T-cell (primary cell): ENCODE measurements around the gene C9orf50. TPM values are rescaled to one million over a fixed set of nuclear protein-coding genes. Genes with fewer than 3 reads are reported as not detected.
"Not testable (repeated sequence)": the region's sequence is repeated elsewhere in the genome, so short reads cannot be mapped to it uniquely, and the experiment has no call there.

Experiments used
- ATAC-seq, 4 experiments: fragments of 200-7000 bp in 3 of 4; fragments of 150-1000 bp in 1 of 4; cut with Tn5 transposase; replicated peaks in 1 of 4; 1 replicate in 3 of 4; 2 replicates in 1 of 4; pipeline ENCODE4 v1.10.0; 2021; ENCODE audit warnings: moderate library complexity in 3 of 4, mild to moderate bottlenecking in 2 of 4, moderate number of reproducible peaks in 1 of 4
- CTCF ChIA-PET, 2 donors: fragments of 300-600 bp; sonication (Branson Sonifier 250); formaldehyde crosslinking; loops; one replicate each; lab custom pipeline; 2022; ENCODE audit warnings: antibody characterized with exemption in 2 of 2; lab: Charles Lee
- POLR2A ChIA-PET, 2 donors: fragments of 300-600 bp; sonication (Branson Sonifier 250); formaldehyde crosslinking; loops; one replicate each; lab custom pipeline; 2022; ENCODE audit warnings: antibody characterized with exemption in 2 of 2; lab: Charles Lee
- DNase-seq, 35 experiments: peaks; one replicate each; pipeline versions ENCODE4 v3.0.0 to v3.0.0-alpha.2; 2013 to 2023
- H3K27ac ChIP-seq: one replicate; pipeline ENCODE4 v1.5.1; 2013; ENCODE audit warnings: low read length
- H3K27me3 ChIP-seq, 2 experiments: replicated peaks in 1 of 2; 1 replicate in 1 of 2; 2 replicates in 1 of 2; pipeline versions ENCODE4 v1.6.1 to v1.7.0; 2013; ENCODE audit warnings: low read length in 1 of 2, mixed read lengths in 1 of 2; ENCODE audit not compliant: control insufficient read depth in 2 of 2, insufficient read depth in 2 of 2; ENCODE audit errors: extremely low read depth in 1 of 2
- H3K36me3 ChIP-seq, 2 donors: 1 replicate in 1 of 2; 2 replicates in 1 of 2; pipeline versions ENCODE4 v1.6.1 to v1.7.0; 2013; ENCODE audit warnings: low read length in 1 of 2; ENCODE audit not compliant: control insufficient read depth in 2 of 2, insufficient read depth in 1 of 2; ENCODE audit errors: extremely low read depth in 1 of 2
- H3K4me1 ChIP-seq, 2 experiments: 1 replicate in 1 of 2; 2 replicates in 1 of 2; pipeline versions ENCODE4 v1.6.1 to v1.7.0; 2013; ENCODE audit warnings: low read length in 2 of 2, mixed read lengths in 1 of 2; ENCODE audit not compliant: insufficient read depth in 2 of 2, control insufficient read depth in 1 of 2; ENCODE audit errors: extremely low read depth in 1 of 2
- H3K4me3 ChIP-seq, 2 donors: 1 replicate in 1 of 2; 2 replicates in 1 of 2; pipeline versions ENCODE4 v1.5.1 to v1.7.0; 2013; ENCODE audit warnings: mild to moderate bottlenecking in 2 of 2, low read length in 1 of 2, moderate library complexity in 1 of 2; ENCODE audit not compliant: control insufficient read depth in 1 of 2; ENCODE audit errors: extremely low read depth in 1 of 2
- H3K9me3 ChIP-seq: 2 replicates; pipeline ENCODE4 v1.7.0; 2013
- H3K27ac Mint-ChIP-seq, 2 donors: one replicate each; pipeline ENCODE4 v1.8.0; 2020 to 2021; ENCODE audit warnings: mild to moderate bottlenecking in 2 of 2, mixed read lengths in 2 of 2
- H3K27me3 Mint-ChIP-seq, 2 donors: one replicate each; pipeline ENCODE4 v1.8.0; 2021 to 2022; ENCODE audit warnings: mixed read lengths in 2 of 2
- H3K36me3 Mint-ChIP-seq: one replicate; pipeline ENCODE4 v1.8.0; 2021; ENCODE audit warnings: mixed read lengths
- H3K4me1 Mint-ChIP-seq, 3 donors: one replicate each; pipeline ENCODE4 v1.8.0; 2020 to 2022; ENCODE audit warnings: mixed read lengths in 3 of 3, mild to moderate bottlenecking in 1 of 3
- H3K4me3 Mint-ChIP-seq, 3 donors: one replicate each; pipeline ENCODE4 v1.8.0; 2020 to 2022; ENCODE audit warnings: mild to moderate bottlenecking in 3 of 3, mixed read lengths in 3 of 3, moderate library complexity in 3 of 3
- H3K9me3 Mint-ChIP-seq, 3 donors: one replicate each; pipeline ENCODE4 v1.8.0; 2020 to 2022; ENCODE audit warnings: mixed read lengths in 3 of 3
- WGBS: methylation state at CpG from one replicate; pipeline ENCODE4 v1.1.5; 2013; ENCODE audit warnings: missing lambda C conversion rate; ENCODE audit not compliant: insufficient coverage; 5-methylcytosine and 5-hydroxymethylcytosine counted together
- total RNA-seq, 35 experiments: library from RNA in 6 of 35; stranded (reverse) in 6 of 35; fragments of 120-200 nt in 1 of 35; gene quantifications; one replicate each; pipeline versions ENCODE4 v1.2.1 to v1.2.4 and lab custom pipeline; 2013 to 2026

The C9orf50 gene
- total RNA-seq, 5 donors from 2014 or later (not counting 1 experiment from before 2014, with no cell fraction given), result not detected

- ChIA-PET CTCF (interaction anchor here in 1 of 2 donors (0.5 to 1.9 kb wide), 5 partner anchors 14 to 1485 kb away, joined by 3 to 7 read pairs (median 3); partner anchors contain the start of gene NTMT1), POLR2A (interaction anchor here in 1 of 2 donors (0.6 kb wide), 1 partner anchor 1053 kb away, joined by 3 read pairs; no protein-coding TSS in a partner anchor)
- H3K27me3 ChIP-seq, result no peaks in the 10 kb centered on the region
- Mint-ChIP-seq H3K9me3 (no peaks in the 10 kb centered on the region), H3K36me3 (peaks cover 25% of the 10 kb centered on the region), H3K4me3 (peak overlapping the region; percentile 79 to 85 (median 83)), H3K27ac (peak overlapping the region in 1 of 2 donors; percentile 55), H3K27me3 (no peaks in the 10 kb centered on the region), H3K4me1 (peaks cover 22 to 34% (median 29%) of the 10 kb centered on the region in 3 donors)
- peaks cover 8 to 31% of the 10 kb centered on the region in 2 experiments for H3K4me1 ChIP-seq
- H3K27ac ChIP-seq, result no peak overlapping the region
- no peaks in the 10 kb centered on the region for H3K9me3 ChIP-seq
- peaks cover 24 to 39% of the 10 kb centered on the region in 2 donors for H3K36me3 ChIP-seq
- ATAC-seq, result no peak
- WGBS, result 93% methylated on average over 10 of the region's 12 CpGs
- no peak overlapping the region for H3K4me3 ChIP-seq
- no peak for DNase-seq
Observed at GRCh38 chr9:129639756-129640085, 18.8 kb upstream of the C9orf50 start.

- H3K36me3 ChIP-seq, result peaks cover 25 to 45% of the 10 kb centered on the region in 2 donors
- peaks cover 8 to 31% of the 10 kb centered on the region in 2 experiments for H3K4me1 ChIP-seq
- H3K27ac ChIP-seq, result no peak overlapping the region
- ATAC-seq (no peak), DNase-seq (no peak)
- no peaks in the 10 kb centered on the region for H3K9me3 Mint-ChIP-seq
- H3K27me3 Mint-ChIP-seq, result no peaks in the 10 kb centered on the region
- 95% methylated on average over 11 of the region's 17 CpGs for WGBS
- H3K4me3 ChIP-seq, result no peak overlapping the region
- no peaks in the 10 kb centered on the region for H3K9me3 ChIP-seq
- peaks cover 22 to 34% (median 29%) of the 10 kb centered on the region in 3 donors for H3K4me1 Mint-ChIP-seq
- H3K36me3 Mint-ChIP-seq, result peaks cover 26% of the 10 kb centered on the region
- ChIA-PET CTCF (interaction anchor here in 1 of 2 donors (0.5 to 1.9 kb wide), 3 partner anchors 14 to 1484 kb away, joined by 3 to 7 read pairs (median 5); no protein-coding TSS in a partner anchor), POLR2A (interaction anchor here in 1 of 2 donors (0.6 kb wide), 1 partner anchor 1054 kb away, joined by 3 read pairs; no protein-coding TSS in a partner anchor)
- no peak overlapping the region for H3K27ac Mint-ChIP-seq
- no peak overlapping the region for H3K4me3 Mint-ChIP-seq
- no peaks in the 10 kb centered on the region for H3K27me3 ChIP-seq
Observed at GRCh38 chr9:129639034-129639630, 18.2 kb upstream of the C9orf50 start.

- Mint-ChIP-seq H3K9me3 (no peaks in the 10 kb centered on the region), H3K27ac (no peak overlapping the region), H3K27me3 (no peaks in the 10 kb centered on the region), H3K36me3 (peaks cover 26% of the 10 kb centered on the region), H3K4me3 (peak overlapping the region in 2 of 3 donors; percentile 17 to 48), H3K4me1 (peaks cover 23 to 34% (median 29%) of the 10 kb centered on the region in 3 donors)
- 86% methylated on average over 26 of the region's 29 CpGs for WGBS
- Histone ChIP-seq H3K9me3 (no peaks in the 10 kb centered on the region), H3K4me3 (no peak overlapping the region), H3K27me3 (no peaks in the 10 kb centered on the region), H3K27ac (no peak overlapping the region), H3K4me1 (peaks cover 8 to 34% of the 10 kb centered on the region in 2 experiments), H3K36me3 (peaks cover 25 to 58% of the 10 kb centered on the region in 2 donors)
- ATAC-seq (no peak), DNase-seq (no peak)
- POLR2A ChIA-PET, result interaction anchor here in 1 of 2 donors (0.5 kb wide), 1 partner anchor 126 kb away, joined by 4 read pairs; no protein-coding TSS in a partner anchor
- CTCF ChIA-PET, result interaction anchor here (0.5 to 1.1 kb wide), 3 partner anchors 148 to 492 kb away, joined by 3 to 6 read pairs (median 4); no protein-coding TSS in a partner anchor
Observed at GRCh38 chr9:129637673-129638439, 17.0 kb upstream of the C9orf50 start.

GRCh38 chr9:129637102-129637501 is 16.2 kb upstream of the C9orf50 start:
- ChIA-PET POLR2A (no interaction called here), CTCF (interaction anchor here (0.6 to 1.1 kb wide), 2 partner anchors 148 to 160 kb away, joined by 3 to 6 read pairs; no protein-coding TSS in a partner anchor)
- no peak overlapping the region for H3K4me3 Mint-ChIP-seq
- no peak overlapping the region for H3K27ac Mint-ChIP-seq
- peaks cover 25 to 65% of the 10 kb centered on the region in 2 donors for H3K36me3 ChIP-seq
- no peaks in the 10 kb centered on the region for H3K27me3 Mint-ChIP-seq
- no peak overlapping the region for H3K4me3 ChIP-seq
- H3K4me1 Mint-ChIP-seq, result peaks cover 29 to 31% (median 29%) of the 10 kb centered on the region in 3 donors
- H3K9me3 Mint-ChIP-seq, result no peaks in the 10 kb centered on the region
- ATAC-seq, result no peak
- H3K27ac ChIP-seq, result no peak overlapping the region
- no peaks in the 10 kb centered on the region for H3K27me3 ChIP-seq
- WGBS, result 60% methylated on average over 9 of the region's 9 CpGs
- H3K36me3 Mint-ChIP-seq, result peaks cover 26% of the 10 kb centered on the region
- peaks cover 8 to 32% of the 10 kb centered on the region in 2 experiments for H3K4me1 ChIP-seq
- no peaks in the 10 kb centered on the region for H3K9me3 ChIP-seq
- DNase-seq, result no peak

- H3K9me3 ChIP-seq, H3K27me3 ChIP-seq, H3K27ac ChIP-seq, H3K27me3 Mint-ChIP-seq, H3K4me3 ChIP-seq, CTCF ChIA-PET, POLR2A ChIA-PET, H3K9me3 Mint-ChIP-seq, ATAC-seq, H3K4me3 Mint-ChIP-seq, H3K27ac Mint-ChIP-seq, DNase-seq: not testable (repeated sequence)
- peaks cover 33 to 34% (median 34%) of the 10 kb centered on the region in 3 donors for H3K4me1 Mint-ChIP-seq
- peaks cover 26% of the 10 kb centered on the region for H3K36me3 Mint-ChIP-seq
- Histone ChIP-seq H3K36me3 (peaks cover 25 to 68% of the 10 kb centered on the region in 2 donors), H3K4me1 (peaks cover 8 to 36% of the 10 kb centered on the region in 2 experiments)
- WGBS, result 93% methylated on average over 10 of the region's 10 CpGs
Observed at GRCh38 chr9:129636343-129636742, 15.4 kb upstream of the C9orf50 start.
